ENCODE results near the gene GRIK4. TPM values are rescaled to one million over a fixed set of nuclear protein-coding genes. Genes with fewer than 3 reads are reported as not detected.

The GRIK4 gene
- total RNA-seq, 2 experiments from 2014 or later, result not detected

DNA sequence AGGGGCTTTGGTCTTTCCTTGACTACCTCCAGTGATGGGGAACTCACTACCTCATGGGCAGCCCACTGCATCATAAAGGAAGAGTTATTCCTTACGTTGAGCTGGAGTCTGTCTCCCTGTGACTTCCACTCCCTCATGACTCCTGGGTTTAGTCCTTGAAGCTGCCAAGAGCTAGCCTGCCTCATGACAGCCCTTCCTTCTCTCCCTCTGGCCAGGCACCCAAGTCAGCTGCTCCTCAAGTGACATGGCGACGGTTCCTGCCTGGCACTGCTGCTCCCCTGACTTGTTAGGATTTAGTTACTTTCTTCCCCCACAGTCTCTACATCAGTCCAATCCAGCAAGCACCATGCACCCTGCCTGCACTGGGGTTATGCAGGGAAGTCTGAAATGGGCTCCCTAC, 316.3 kb downstream of the GRIK4 start:
- H3K27ac Mint-ChIP-seq, result no peak overlapping the region
- H3K9me3 Mint-ChIP-seq, result no peaks in the 10 kb centered on the region
- peaks cover 35% of the 10 kb centered on the region for H3K27me3 Mint-ChIP-seq
- no peaks in the 10 kb centered on the region for H3K36me3 ChIP-seq (ENCODE audit: insufficient read depth, low read length)
- ChIA-PET POLR2A (no interaction called here), CTCF (no interaction called here)
- no peak for TF ChIP-seq CTCF (IDR thresholded peaks at IDR 0.05)
- no peaks in the 10 kb centered on the region for H3K4me1 Mint-ChIP-seq (ENCODE audit: low read depth)
- peaks cover 0 to 5% of the 10 kb centered on the region in 2 experiments for H3K9me3 ChIP-seq (ENCODE audit: control insufficient read depth in 1 of 2, insufficient read depth in 1 of 2, low read length in 2 of 2)
- peaks cover 0 to 5% of the 10 kb centered on the region in 2 experiments for H3K27me3 ChIP-seq (ENCODE audit: control insufficient read depth in 1 of 2, insufficient read depth in 2 of 2, low read length in 2 of 2)
- intact Hi-C loops (cut with DNase I, micrococcal nuclease), result no loop called here
- no peak overlapping the region for H3K4me3 Mint-ChIP-seq
- no peak overlapping the region for H3K4me3 ChIP-seq (ENCODE audit: low read length)
- H3K36me3 Mint-ChIP-seq (ENCODE audit: low read depth), result no peaks in the 10 kb centered on the region
- no peaks in the 10 kb centered on the region for H3K4me1 ChIP-seq (ENCODE audit: insufficient read depth, low read length)
- DNase-seq, result no peak
- H3K27ac ChIP-seq (ENCODE audit: low read depth in 1 of 2, low read length in 2 of 2), result no peak overlapping the region
- ATAC-seq (ENCODE audit: poor library complexity), result no peak

- CTCF ChIA-PET, result no interaction called here
- peaks cover 45% of the 10 kb centered on the region for H3K27me3 Mint-ChIP-seq
- H3K36me3 ChIP-seq (ENCODE audit: insufficient read depth, low read length), result no peaks in the 10 kb centered on the region
- no peaks in the 10 kb centered on the region for H3K4me1 Mint-ChIP-seq (ENCODE audit: low read depth)
- POLR2A ChIA-PET, result no interaction called here
- no peaks in the 10 kb centered on the region for H3K36me3 Mint-ChIP-seq (ENCODE audit: low read depth)
- H3K4me1 ChIP-seq (ENCODE audit: insufficient read depth, low read length), result no peaks in the 10 kb centered on the region
- no peak for TF ChIP-seq CTCF (IDR thresholded peaks at IDR 0.05)
- ATAC-seq (ENCODE audit: poor library complexity) (no peak), DNase-seq (no peak)
- H3K4me3 ChIP-seq (ENCODE audit: low read length), result no peak overlapping the region
- H3K27ac Mint-ChIP-seq, result no peak overlapping the region
- H3K27ac ChIP-seq (ENCODE audit: low read depth in 1 of 2, low read length in 2 of 2), result no peak overlapping the region
- intact Hi-C loops (cut with DNase I, micrococcal nuclease), result no loop called here
- no peak overlapping the region for H3K4me3 Mint-ChIP-seq
- H3K27me3 ChIP-seq (ENCODE audit: control insufficient read depth in 1 of 2, insufficient read depth in 2 of 2, low read length in 2 of 2), result peaks cover 0 to 5% of the 10 kb centered on the region in 2 experiments
- H3K9me3 Mint-ChIP-seq, result no peaks in the 10 kb centered on the region
- H3K9me3 ChIP-seq (ENCODE audit: control insufficient read depth in 1 of 2, insufficient read depth in 1 of 2, low read length in 2 of 2), result peaks cover 0 to 5% of the 10 kb centered on the region in 2 experiments
These were observed 317.3 kb downstream of the GRIK4 start for GRCh38 chr11:120828847-120829246.

GRCh38 chr11:120830085-120830620, 318.6 kb downstream of the GRIK4 start:
- H3K27ac ChIP-seq (ENCODE audit: low read depth in 1 of 2, low read length in 2 of 2), result no peak overlapping the region
- no peaks in the 10 kb centered on the region for H3K4me1 ChIP-seq (ENCODE audit: insufficient read depth, low read length)
- no peaks in the 10 kb centered on the region for H3K9me3 Mint-ChIP-seq
- no peak overlapping the region for H3K4me3 ChIP-seq (ENCODE audit: low read length)
- H3K36me3 Mint-ChIP-seq (ENCODE audit: low read depth), result no peaks in the 10 kb centered on the region
- ATAC-seq (ENCODE audit: poor library complexity), result no peak
- no peak for DNase-seq
- peaks cover 0 to 12% of the 10 kb centered on the region in 2 experiments for H3K9me3 ChIP-seq (ENCODE audit: control insufficient read depth in 1 of 2, insufficient read depth in 1 of 2, low read length in 2 of 2)
- CTCF ChIA-PET, result no interaction called here
- H3K27me3 Mint-ChIP-seq, result peaks cover 46% of the 10 kb centered on the region
- intact Hi-C loops (cut with DNase I, micrococcal nuclease), result no loop called here
- POLR2A ChIA-PET, result no interaction called here
- H3K27me3 ChIP-seq (ENCODE audit: control insufficient read depth in 1 of 2, insufficient read depth in 2 of 2, low read length in 2 of 2), result peaks cover 0 to 5% of the 10 kb centered on the region in 2 experiments
- H3K36me3 ChIP-seq (ENCODE audit: insufficient read depth, low read length), result no peaks in the 10 kb centered on the region
- no peak overlapping the region for H3K27ac Mint-ChIP-seq
- no peak overlapping the region for H3K4me3 Mint-ChIP-seq
- no peak for TF ChIP-seq CTCF (IDR thresholded peaks at IDR 0.05)
- H3K4me1 Mint-ChIP-seq (ENCODE audit: low read depth), result no peaks in the 10 kb centered on the region

All from CD4-positive, alpha-beta T cell (primary cell).